GM10266 (cell line): ENCODE results near the gene SYNM.

Experiments
- DNase-seq: peaks from one replicate; pipeline ENCODE4 v3.0.0; 2012; ENCODE audit errors: extremely low spot score
- CTCF ChIP-seq: IDR thresholded peaks from 2 replicates; pipeline ENCODE4 v1.5.1; 2012; ENCODE audit warnings: mild to moderate bottlenecking, low read depth; ENCODE audit not compliant: control insufficient read depth, insufficient read depth; ENCODE audit errors: missing control alignments

SYNM gene

GRCh38 chr15:99174567-99175395 lies 69.9 kb downstream of the SYNM start:
- TF ChIP-seq CTCF, result no peak
- DNase-seq, result no peak

GRCh38 chr15:99176757-99177156 lies 71.9 kb downstream of the SYNM start:
- no peak for DNase-seq
- TF ChIP-seq CTCF, result no peak

GRCh38 chr15:99177679-99178078 lies 72.8 kb downstream of the SYNM start:
- TF ChIP-seq CTCF, result no peak
- DNase-seq, result no peak

- no peak for TF ChIP-seq CTCF
Observed at GRCh38 chr15:99180086-99180963, 75.4 kb downstream of the SYNM start.

GRCh38 chr15:99180964-99181306 lies 76.1 kb downstream of the SYNM start:
- no peak for DNase-seq
- TF ChIP-seq CTCF, result no peak

More at GRCh38 chr15:99180086-99180963, 75.4 kb downstream of the SYNM start:
- no peak for DNase-seq

GRCh38 chr15:99181545-99181971 lies 76.7 kb downstream of the SYNM start:
- TF ChIP-seq CTCF, result no peak
- no peak for DNase-seq
